NCI-H526 (cell line): ENCODE results near the gene INAVA.
"Not testable (repeated sequence)": the region's sequence is repeated elsewhere in the genome, so short reads cannot be mapped to it uniquely, and the experiment has no call there.

Experiments used
- DNase-seq, 2 experiments: peaks; one replicate each; lab custom pipeline; 2025; lab: John Stamatoyannopoulos, UW

Gene INAVA

DNA sequence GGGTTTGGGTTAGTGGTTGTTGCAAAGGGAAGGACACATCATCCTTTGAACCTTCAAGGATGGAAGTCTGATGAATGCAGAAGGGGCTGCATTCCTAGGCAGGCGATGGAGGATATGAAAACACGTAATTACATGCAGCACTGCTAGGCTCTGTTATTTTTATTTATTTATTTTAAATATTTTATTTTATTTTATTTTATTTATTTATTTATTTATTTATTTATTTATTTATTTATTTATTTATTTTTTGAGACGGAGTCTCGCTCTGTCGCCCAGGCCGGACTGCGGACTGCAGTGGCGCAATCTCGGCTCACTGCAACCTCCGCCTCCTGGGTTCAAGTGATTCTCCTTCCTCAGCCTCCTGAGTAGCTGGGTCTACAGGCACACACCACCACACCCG, 69.2 kb downstream of the INAVA start:
- not testable (repeated sequence) for DNase-seq
